Natural killer cell (primary cell): Measurements from ENCODE around the gene CORO2A. TPM values are rescaled to one million over a fixed set of nuclear protein-coding genes. Genes with fewer than 3 reads are reported as not detected.

Experiments used
- ATAC-seq, 3 donors: fragments of 150-1000 bp in 2 of 3; fragments of 200-7000 bp in 1 of 3; cut with Tn5 transposase; 1 replicate in 1 of 3; 2 replicates in 2 of 3; pipeline ENCODE4 v1.10.0; 2021; ENCODE audit warnings: mild to moderate bottlenecking in 2 of 3, moderate library complexity in 2 of 3
- DNase-seq, 2 donors: peaks; one replicate each; pipeline versions ENCODE4 v3.0.0 to v3.0.0-alpha.2; 2013 to 2021; ENCODE audit warnings: mixed read lengths in 1 of 2
- H3K27ac ChIP-seq: one replicate; pipeline ENCODE4 v1.5.1; 2013; ENCODE audit warnings: mild to moderate bottlenecking, low read length
- H3K27me3 ChIP-seq: one replicate; pipeline ENCODE4 v1.6.1; 2013; ENCODE audit warnings: low read length; ENCODE audit not compliant: control insufficient read depth, insufficient read depth
- H3K36me3 ChIP-seq: one replicate; pipeline ENCODE4 v1.6.1; 2013; ENCODE audit warnings: low read length; ENCODE audit not compliant: control insufficient read depth, insufficient read depth
- H3K4me1 ChIP-seq: one replicate; pipeline ENCODE4 v1.6.1; 2013; ENCODE audit warnings: low read length; ENCODE audit not compliant: control insufficient read depth, insufficient read depth
- H3K4me3 ChIP-seq: one replicate; pipeline ENCODE4 v1.5.1; 2013; ENCODE audit warnings: low read length
- H3K9me3 ChIP-seq: one replicate; pipeline ENCODE4 v1.6.1; 2013; ENCODE audit warnings: low read length; ENCODE audit not compliant: control insufficient read depth, insufficient read depth
- H3K27ac Mint-ChIP-seq, 2 donors: one replicate each; pipeline ENCODE4 v1.8.0; 2022; ENCODE audit warnings: mild to moderate bottlenecking in 2 of 2, mixed read lengths in 2 of 2, moderate library complexity in 1 of 2
- H3K27me3 Mint-ChIP-seq, 2 donors: one replicate each; pipeline ENCODE4 v1.8.0; 2022; ENCODE audit warnings: low read depth in 2 of 2, mixed read lengths in 2 of 2
- H3K36me3 Mint-ChIP-seq: one replicate; pipeline ENCODE4 v1.8.0; 2022; ENCODE audit warnings: mixed read lengths
- H3K4me1 Mint-ChIP-seq, 2 donors: one replicate each; pipeline ENCODE4 v1.8.0; 2022; ENCODE audit warnings: mixed read lengths in 2 of 2
- H3K4me3 Mint-ChIP-seq: one replicate; pipeline ENCODE4 v1.8.0; 2022; ENCODE audit warnings: mild to moderate bottlenecking, moderate library complexity, mixed read lengths
- H3K9me3 Mint-ChIP-seq, 2 donors: one replicate each; pipeline ENCODE4 v1.8.0; 2022; ENCODE audit warnings: mixed read lengths in 2 of 2
- CTCF ChIP-seq: fragments of 200-600 bp; IDR thresholded peaks from one replicate; pipeline ENCODE4 v1.8.0; 2022; ENCODE audit warnings: antibody characterized with exemption
- WGBS: methylation state at CpG from one replicate; pipeline ENCODE4 v1.1.7; 2013; ENCODE audit warnings: missing lambda C conversion rate; ENCODE audit not compliant: insufficient coverage; 5-methylcytosine and 5-hydroxymethylcytosine counted together
- intact Hi-C: fragments of 100-400 bp; cut with micrococcal nuclease; formaldehyde crosslinking; loops from one replicate; pipeline ENCODE4 v1.14.2; 2022
- total RNA-seq, 4 donors: library from RNA; stranded (reverse); fragments of 120-200 nt in 1 of 4; gene quantifications; one replicate each; pipeline versions ENCODE4 v1.2.3 to v1.2.4, GENCODE V29; 2013 to 2022

The CORO2A gene
- total RNA-seq, 3 donors from 2014 or later (not counting 1 experiment from before 2014, with no cell fraction given) = 1.9 to 3.6 (median 2.3) TPM

GRCh38 chr9:98193336-98193944 lies 1.0 kb upstream of the CORO2A start:
- Histone ChIP-seq H3K27me3 (no peaks in the 10 kb centered on the region), H3K4me3 (peak overlapping the region; percentile 72), H3K27ac (no peak overlapping the region), H3K4me1 (peaks cover 19% of the 10 kb centered on the region), H3K9me3 (no peaks in the 10 kb centered on the region), H3K36me3 (no peaks in the 10 kb centered on the region)
- no peaks in the 10 kb centered on the region for H3K9me3 Mint-ChIP-seq
- ATAC-seq = no peak
- no peak for TF ChIP-seq CTCF
- intact Hi-C loops = loop anchor here (5.0 kb wide), 1 partner anchor 64 kb away; the partner anchor contains the start of gene TBC1D2
- 69% methylated on average over 4 of the region's 8 CpGs for WGBS
- no peak for DNase-seq
- H3K27me3 Mint-ChIP-seq = peaks cover 0 to 5% of the 10 kb centered on the region in 2 donors
- no peaks in the 10 kb centered on the region for H3K36me3 Mint-ChIP-seq
- peak overlapping the region in 1 of 2 donors; percentile 57 for H3K27ac Mint-ChIP-seq
- peaks cover 0 to 13% of the 10 kb centered on the region in 2 donors for H3K4me1 Mint-ChIP-seq
- peak overlapping the region; percentile 89 for H3K4me3 Mint-ChIP-seq

- H3K27ac Mint-ChIP-seq = peak overlapping the region in 1 of 2 donors; percentile 58
- Histone ChIP-seq H3K4me1 (peaks cover 19% of the 10 kb centered on the region), H3K27me3 (no peaks in the 10 kb centered on the region), H3K9me3 (no peaks in the 10 kb centered on the region), H3K4me3 (peak overlapping the region; percentile 67), H3K27ac (no peak overlapping the region), H3K36me3 (no peaks in the 10 kb centered on the region)
- DNase-seq (peak in 1 of 2 donors; percentile 57), ATAC-seq (peak; percentile 28 to 43 (median 32))
- H3K4me1 Mint-ChIP-seq = peaks cover 0 to 13% of the 10 kb centered on the region in 2 donors
- intact Hi-C loops = loop anchor here (1.0 to 5.0 kb wide), 2 partner anchors 65 to 74 kb away; partner anchors contain the start of gene TBC1D2
- H3K9me3 Mint-ChIP-seq = no peaks in the 10 kb centered on the region
- peak overlapping the region; percentile 79 for H3K4me3 Mint-ChIP-seq
- H3K36me3 Mint-ChIP-seq = no peaks in the 10 kb centered on the region
- TF ChIP-seq CTCF = no peak
- H3K27me3 Mint-ChIP-seq = peaks cover 0 to 5% of the 10 kb centered on the region in 2 donors
- WGBS = 12% methylated on average over 46 of the region's 47 CpGs
Measured at GRCh38 chr9:98191671-98192502, 550 bp downstream of the CORO2A start.

GRCh38 chr9:98191181-98191608 lies 1.2 kb downstream of the CORO2A start:
- TF ChIP-seq CTCF = no peak
- no peak overlapping the region for H3K27ac ChIP-seq
- peaks cover 0 to 5% of the 10 kb centered on the region in 2 donors for H3K27me3 Mint-ChIP-seq
- H3K4me1 Mint-ChIP-seq = peaks cover 0 to 13% of the 10 kb centered on the region in 2 donors
- H3K9me3 ChIP-seq = no peaks in the 10 kb centered on the region
- H3K27me3 ChIP-seq = no peaks in the 10 kb centered on the region
- peak overlapping the region; percentile 79 for H3K4me3 Mint-ChIP-seq
- no peaks in the 10 kb centered on the region for H3K9me3 Mint-ChIP-seq
- intact Hi-C loops = loop anchor here (5.0 kb wide), 1 partner anchor 66 kb away; the partner anchor contains the start of gene TBC1D2
- ATAC-seq (no peak), DNase-seq (no peak)
- 96% methylated on average over 5 of the region's 5 CpGs for WGBS
- H3K36me3 Mint-ChIP-seq = no peaks in the 10 kb centered on the region
- no peak overlapping the region for H3K4me3 ChIP-seq
- no peaks in the 10 kb centered on the region for H3K36me3 ChIP-seq
- H3K4me1 ChIP-seq = peaks cover 19% of the 10 kb centered on the region
- H3K27ac Mint-ChIP-seq = no peak overlapping the region
